Astrocyte of the spinal cord (primary cell): ENCODE measurements around the gene SHROOM3.

Experiments
- DNase-seq: peaks from one replicate; pipeline ENCODE4 v3.0.0; 2011; ENCODE audit warnings: low read depth, low spot score
- H3K4me3 ChIP-seq: 2 replicates; pipeline ENCODE4 v1.5.1; 2011; ENCODE audit warnings: low read depth, mild to moderate bottlenecking, low read length, moderate library complexity
- in situ Hi-C: cut with HindIII; loops from 2 replicates; pipeline ENCODE4 v1.10.0; 2017; ENCODE audit warnings: low sequenced_read_pairs
- TF ChIP-seq, protein P1 (sequence below): IDR thresholded peaks from 2 replicates; pipeline ENCODE4 v1.5.1; 2012; ENCODE audit warnings: low read depth, mild to moderate bottlenecking, low read length, inconsistent platforms

Gene SHROOM3

GRCh38 chr4:76813070-76813469, 378.0 kb downstream of the SHROOM3 start:
- in situ Hi-C loops, result no loop called here
- TF ChIP-seq, protein P1, sequence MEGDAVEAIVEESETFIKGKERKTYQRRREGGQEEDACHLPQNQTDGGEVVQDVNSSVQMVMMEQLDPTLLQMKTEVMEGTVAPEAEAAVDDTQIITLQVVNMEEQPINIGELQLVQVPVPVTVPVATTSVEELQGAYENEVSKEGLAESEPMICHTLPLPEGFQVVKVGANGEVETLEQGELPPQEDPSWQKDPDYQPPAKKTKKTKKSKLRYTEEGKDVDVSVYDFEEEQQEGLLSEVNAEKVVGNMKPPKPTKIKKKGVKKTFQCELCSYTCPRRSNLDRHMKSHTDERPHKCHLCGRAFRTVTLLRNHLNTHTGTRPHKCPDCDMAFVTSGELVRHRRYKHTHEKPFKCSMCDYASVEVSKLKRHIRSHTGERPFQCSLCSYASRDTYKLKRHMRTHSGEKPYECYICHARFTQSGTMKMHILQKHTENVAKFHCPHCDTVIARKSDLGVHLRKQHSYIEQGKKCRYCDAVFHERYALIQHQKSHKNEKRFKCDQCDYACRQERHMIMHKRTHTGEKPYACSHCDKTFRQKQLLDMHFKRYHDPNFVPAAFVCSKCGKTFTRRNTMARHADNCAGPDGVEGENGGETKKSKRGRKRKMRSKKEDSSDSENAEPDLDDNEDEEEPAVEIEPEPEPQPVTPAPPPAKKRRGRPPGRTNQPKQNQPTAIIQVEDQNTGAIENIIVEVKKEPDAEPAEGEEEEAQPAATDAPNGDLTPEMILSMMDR, result no peak
- no peak overlapping the region for H3K4me3 ChIP-seq
- DNase-seq, result no peak

GRCh38 chr4:76821641-76822040, 386.6 kb downstream of the SHROOM3 start:
- in situ Hi-C loops, result no loop called here
- TF ChIP-seq, protein P1, result no peak
- peak; percentile 69 for DNase-seq
- no peak overlapping the region for H3K4me3 ChIP-seq

GRCh38 chr4:76822303-76822702, 387.3 kb downstream of the SHROOM3 start:
- H3K4me3 ChIP-seq, result no peak overlapping the region
- in situ Hi-C loops, result no loop called here
- TF ChIP-seq, protein P1, result no peak
- no peak for DNase-seq

GRCh38 chr4:76823495-76823894, 388.5 kb downstream of the SHROOM3 start:
- in situ Hi-C loops, result no loop called here
- DNase-seq, result peak; percentile 27
- H3K4me3 ChIP-seq, result no peak overlapping the region
- TF ChIP-seq, protein P1, result no peak

GRCh38 chr4:76830612-76830963, 395.6 kb downstream of the SHROOM3 start:
- TF ChIP-seq, protein P1, result no peak
- DNase-seq, result no peak
- H3K4me3 ChIP-seq, result no peak overlapping the region
- in situ Hi-C loops, result no loop called here

GRCh38 chr4:76830964-76831703, 396.1 kb downstream of the SHROOM3 start:
- in situ Hi-C loops, result no loop called here
- TF ChIP-seq, protein P1, result no peak
- DNase-seq, result peak; percentile 79
- H3K4me3 ChIP-seq, result no peak overlapping the region
